ENCODE measurements around the gene SLC4A4.

Gene SLC4A4

DNA sequence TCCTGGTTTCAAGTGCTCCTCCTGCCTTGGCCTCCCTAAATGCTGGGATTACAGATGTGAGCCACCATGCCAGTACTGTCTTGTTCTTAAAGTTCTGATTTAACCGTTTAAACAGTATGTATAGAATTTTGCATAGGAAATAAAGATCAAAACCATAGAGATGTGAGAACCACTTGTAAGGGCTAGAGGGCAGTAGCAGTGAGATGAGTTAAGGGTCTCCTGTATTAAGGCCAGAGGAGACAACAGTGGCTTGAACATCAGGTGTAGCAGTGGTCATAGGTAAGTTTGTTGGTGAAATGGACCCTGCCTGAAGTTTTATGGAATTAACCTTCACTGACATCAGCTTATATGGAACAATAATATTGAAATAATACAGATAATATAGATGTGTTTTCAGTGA lies 155.7 kb downstream of the SLC4A4 start:
- DNase-seq (no peak), ATAC-seq (ENCODE audit: insufficient read depth, low read depth) (no peak)
- Histone ChIP-seq H2AFZ (ENCODE audit: low read depth, low read length) (no peak overlapping the region), H3K79me2 (ENCODE audit: insufficient read depth, low read length) (no peaks in the 10 kb centered on the region), H3K4me3 (ENCODE audit: low read depth in 1 of 2, low read length in 2 of 2) (no peak overlapping the region), H3K9me3 (ENCODE audit: insufficient read depth, low read length, severe bottlenecking) (no peaks in the 10 kb centered on the region), H3K27ac (ENCODE audit: low read length) (no peak overlapping the region), H4K20me1 (ENCODE audit: insufficient read depth, low read length) (no peaks in the 10 kb centered on the region), H3K4me1 (ENCODE audit: insufficient read depth, low read length) (peaks cover 4% of the 10 kb centered on the region; the same call in 1 of the 2 replicates), H3K36me3 (ENCODE audit: insufficient read depth, low read length) (no peaks in the 10 kb centered on the region), H3K4me2 (ENCODE audit: insufficient read depth, low read length) (no peak overlapping the region), H3K9ac (ENCODE audit: low read depth, low read length) (no peak overlapping the region), H3K27me3 (ENCODE audit: insufficient read depth, low read length, poor library complexity) (no peaks in the 10 kb centered on the region)
- TF ChIP-seq, protein P1, sequence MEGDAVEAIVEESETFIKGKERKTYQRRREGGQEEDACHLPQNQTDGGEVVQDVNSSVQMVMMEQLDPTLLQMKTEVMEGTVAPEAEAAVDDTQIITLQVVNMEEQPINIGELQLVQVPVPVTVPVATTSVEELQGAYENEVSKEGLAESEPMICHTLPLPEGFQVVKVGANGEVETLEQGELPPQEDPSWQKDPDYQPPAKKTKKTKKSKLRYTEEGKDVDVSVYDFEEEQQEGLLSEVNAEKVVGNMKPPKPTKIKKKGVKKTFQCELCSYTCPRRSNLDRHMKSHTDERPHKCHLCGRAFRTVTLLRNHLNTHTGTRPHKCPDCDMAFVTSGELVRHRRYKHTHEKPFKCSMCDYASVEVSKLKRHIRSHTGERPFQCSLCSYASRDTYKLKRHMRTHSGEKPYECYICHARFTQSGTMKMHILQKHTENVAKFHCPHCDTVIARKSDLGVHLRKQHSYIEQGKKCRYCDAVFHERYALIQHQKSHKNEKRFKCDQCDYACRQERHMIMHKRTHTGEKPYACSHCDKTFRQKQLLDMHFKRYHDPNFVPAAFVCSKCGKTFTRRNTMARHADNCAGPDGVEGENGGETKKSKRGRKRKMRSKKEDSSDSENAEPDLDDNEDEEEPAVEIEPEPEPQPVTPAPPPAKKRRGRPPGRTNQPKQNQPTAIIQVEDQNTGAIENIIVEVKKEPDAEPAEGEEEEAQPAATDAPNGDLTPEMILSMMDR (IDR thresholded peaks at IDR 0.05; ENCODE audit: borderline replicate concordance, extremely low read depth, low read length, poor library complexity, severe bottlenecking), result peak; percentile 11
- TF ChIP-seq EZH2 (IDR thresholded peaks at IDR 0.05; ENCODE audit: borderline replicate concordance, low read depth, low read length, severe bottlenecking), result no peak

DNA sequence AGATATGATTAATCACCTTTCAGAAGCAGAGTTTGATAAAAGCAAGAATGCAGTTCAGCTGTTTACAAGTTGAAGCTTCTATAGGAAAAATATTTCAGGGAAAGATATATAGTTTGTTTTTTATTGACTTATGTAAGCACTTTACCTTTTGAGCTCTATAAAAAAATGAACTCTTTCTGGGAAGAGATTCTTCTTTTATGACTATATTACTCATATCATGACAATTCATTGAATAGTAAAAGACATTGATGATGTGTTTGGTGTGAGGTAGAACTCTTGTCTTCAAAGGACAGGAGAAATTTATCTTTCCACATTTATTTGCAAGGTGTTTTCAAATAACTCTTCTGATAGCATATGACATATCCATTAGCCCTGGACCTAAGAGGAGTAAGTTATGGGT lies 156.6 kb downstream of the SLC4A4 start:
- Histone ChIP-seq H3K4me2 (ENCODE audit: insufficient read depth, low read length) (no peak overlapping the region), H3K36me3 (ENCODE audit: insufficient read depth, low read length) (no peaks in the 10 kb centered on the region), H4K20me1 (ENCODE audit: insufficient read depth, low read length) (no peaks in the 10 kb centered on the region), H3K4me3 (ENCODE audit: low read depth in 1 of 2, low read length in 2 of 2) (no peak overlapping the region), H3K79me2 (ENCODE audit: insufficient read depth, low read length) (no peaks in the 10 kb centered on the region), H3K4me1 (ENCODE audit: insufficient read depth, low read length) (peaks cover 4% of the 10 kb centered on the region; the same call in 1 of the 2 replicates), H3K9ac (ENCODE audit: low read depth, low read length) (no peak overlapping the region), H3K9me3 (ENCODE audit: insufficient read depth, low read length, severe bottlenecking) (no peaks in the 10 kb centered on the region), H3K27ac (ENCODE audit: low read length) (no peak overlapping the region), H3K27me3 (ENCODE audit: insufficient read depth, low read length, poor library complexity) (no peaks in the 10 kb centered on the region), H2AFZ (ENCODE audit: low read depth, low read length) (no peak overlapping the region)
- TF ChIP-seq EZH2 (IDR thresholded peaks at IDR 0.05; ENCODE audit: borderline replicate concordance, low read depth, low read length, severe bottlenecking), result no peak
- TF ChIP-seq, protein P1 (IDR thresholded peaks at IDR 0.05; ENCODE audit: borderline replicate concordance, extremely low read depth, low read length, poor library complexity, severe bottlenecking), result no peak
- no peak for DNase-seq
- no peak for ATAC-seq (ENCODE audit: insufficient read depth, low read depth)

DNA sequence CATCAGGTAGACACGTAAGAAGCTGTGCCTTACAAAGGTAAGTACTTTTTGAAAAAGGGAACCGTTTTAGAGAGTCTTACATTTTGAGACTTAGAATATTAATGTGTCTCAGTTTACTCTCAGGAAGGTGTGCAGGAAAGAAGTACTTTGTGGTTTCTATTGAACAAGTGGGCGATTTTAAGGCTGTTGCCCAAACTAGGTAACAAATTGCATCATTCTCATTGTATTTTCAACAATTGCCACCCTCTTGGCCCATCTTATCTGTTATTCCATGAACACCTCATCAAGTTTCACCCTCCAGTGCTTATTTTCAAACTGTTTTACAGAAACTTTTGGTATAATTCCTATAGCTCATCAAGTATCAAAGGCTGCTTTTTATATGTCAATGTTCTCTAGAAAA lies 158.3 kb downstream of the SLC4A4 start:
- Histone ChIP-seq H3K4me2 (ENCODE audit: insufficient read depth, low read length) (no peak overlapping the region), H3K9ac (ENCODE audit: low read depth, low read length) (no peak overlapping the region), H3K27me3 (ENCODE audit: insufficient read depth, low read length, poor library complexity) (no peaks in the 10 kb centered on the region), H3K9me3 (ENCODE audit: insufficient read depth, low read length, severe bottlenecking) (no peaks in the 10 kb centered on the region), H3K27ac (ENCODE audit: low read length) (no peak overlapping the region), H4K20me1 (ENCODE audit: insufficient read depth, low read length) (no peaks in the 10 kb centered on the region), H3K36me3 (ENCODE audit: insufficient read depth, low read length) (no peaks in the 10 kb centered on the region), H3K4me3 (ENCODE audit: low read depth in 1 of 2, low read length in 2 of 2) (no peak overlapping the region), H2AFZ (ENCODE audit: low read depth, low read length) (no peak overlapping the region), H3K79me2 (ENCODE audit: insufficient read depth, low read length) (no peaks in the 10 kb centered on the region), H3K4me1 (ENCODE audit: insufficient read depth, low read length) (peaks cover 4% of the 10 kb centered on the region; the same call in 1 of the 2 replicates)
- DNase-seq, result no peak
- no peak for TF ChIP-seq EZH2 (IDR thresholded peaks at IDR 0.05; ENCODE audit: borderline replicate concordance, low read depth, low read length, severe bottlenecking)
- TF ChIP-seq, protein P1 (IDR thresholded peaks at IDR 0.05; ENCODE audit: borderline replicate concordance, extremely low read depth, low read length, poor library complexity, severe bottlenecking), result no peak
- ATAC-seq (ENCODE audit: insufficient read depth, low read depth), result peak; percentile 48; the same call in 2 of the 3 replicates

DNA sequence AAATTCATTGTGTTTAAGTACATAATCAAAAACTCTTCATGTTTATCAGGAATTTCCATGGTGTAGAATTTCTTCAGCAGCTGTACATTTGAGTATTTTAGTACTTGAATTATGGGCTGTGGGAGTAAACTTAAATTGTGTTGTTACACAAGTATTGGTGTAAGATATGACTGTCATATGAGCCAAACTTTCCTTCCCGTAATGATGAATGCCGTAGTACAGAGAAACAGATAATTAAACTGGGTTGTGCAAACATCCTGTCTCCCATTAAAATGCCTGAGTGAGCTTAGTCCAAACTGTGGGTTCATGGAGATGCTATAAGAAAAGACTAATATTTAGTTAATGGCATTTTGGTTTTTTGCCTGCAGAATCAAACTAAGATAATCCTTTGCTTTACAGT lies 159.2 kb downstream of the SLC4A4 start:
- ATAC-seq (ENCODE audit: insufficient read depth, low read depth) (no peak), DNase-seq (no peak)
- Histone ChIP-seq H3K36me3 (ENCODE audit: insufficient read depth, low read length) (no peaks in the 10 kb centered on the region), H3K79me2 (ENCODE audit: insufficient read depth, low read length) (no peaks in the 10 kb centered on the region), H3K9me3 (ENCODE audit: insufficient read depth, low read length, severe bottlenecking) (no peaks in the 10 kb centered on the region), H4K20me1 (ENCODE audit: insufficient read depth, low read length) (no peaks in the 10 kb centered on the region), H3K4me1 (ENCODE audit: insufficient read depth, low read length) (peaks cover 4% of the 10 kb centered on the region; the same call in 1 of the 2 replicates), H3K27ac (ENCODE audit: low read length) (no peak overlapping the region), H3K9ac (ENCODE audit: low read depth, low read length) (no peak overlapping the region), H3K4me3 (ENCODE audit: low read depth in 1 of 2, low read length in 2 of 2) (no peak overlapping the region), H3K4me2 (ENCODE audit: insufficient read depth, low read length) (no peak overlapping the region), H2AFZ (ENCODE audit: low read depth, low read length) (no peak overlapping the region), H3K27me3 (ENCODE audit: insufficient read depth, low read length, poor library complexity) (no peaks in the 10 kb centered on the region)
- TF ChIP-seq, protein P1 (IDR thresholded peaks at IDR 0.05; ENCODE audit: borderline replicate concordance, extremely low read depth, low read length, poor library complexity, severe bottlenecking), result no peak
- no peak for TF ChIP-seq EZH2 (IDR thresholded peaks at IDR 0.05; ENCODE audit: borderline replicate concordance, low read depth, low read length, severe bottlenecking)
